Vagina (tissue), 2 donors: ENCODE measurements around the gene MEIOSIN. TPM values are rescaled to one million over a fixed set of nuclear protein-coding genes. Genes with fewer than 3 reads are reported as not detected.
"Not testable (repeated sequence)": the region's sequence is repeated elsewhere in the genome, so short reads cannot be mapped to it uniquely, and the experiment has no call there.

ENCODE experiments used
- DNase-seq, 2 donors: peaks; one replicate each; pipeline ENCODE4 v3.0.0-alpha.2; 2017; ENCODE audit errors: extremely low spot score in 2 of 2
- H3K27ac ChIP-seq: fragments of 200-600 bp; sonication (generic); one replicate; pipeline ENCODE4 v1.5.1; 2019
- H3K27me3 ChIP-seq: fragments of 200-600 bp; sonication (generic); one replicate; pipeline ENCODE4 v1.5.1; 2019
- H3K36me3 ChIP-seq, 2 donors: fragments of 200-600 bp; sonication (generic); one replicate each; pipeline ENCODE4 v1.5.1; 2017 to 2019
- H3K4me1 ChIP-seq: fragments of 200-600 bp; sonication (generic); one replicate; pipeline ENCODE4 v1.5.1; 2019
- H3K4me3 ChIP-seq, 2 donors: fragments of 200-600 bp; sonication (generic); 1 replicate in 1 of 2; 2 replicates in 1 of 2; pipeline ENCODE4 v1.5.1; 2016 to 2019
- H3K9me3 ChIP-seq: fragments of 200-600 bp; sonication (generic); one replicate; pipeline ENCODE4 v1.5.1; 2019
- CTCF ChIP-seq, 3 experiments: fragments of 450-650 bp in 2 of 3; fragments of 200-600 bp in 1 of 3; sonication (generic) in 1 of 3; IDR thresholded peaks; one replicate each; pipeline ENCODE4 v1.5.1; 2017 to 2019; ENCODE audit warnings: antibody characterized with exemption in 3 of 3, mild to moderate bottlenecking in 2 of 3, moderate library complexity in 2 of 3
- POLR2A ChIP-seq, 2 donors: fragments of 450-650 bp; IDR thresholded peaks; one replicate each; pipeline ENCODE4 v1.6.1; 2017; ENCODE audit warnings: antibody characterized with exemption in 2 of 2, mild to moderate bottlenecking in 2 of 2, moderate library complexity in 2 of 2
- POLR2AphosphoS5 ChIP-seq, 2 donors: sonication (generic); formaldehyde crosslinking; IDR thresholded peaks; one replicate each; pipeline ENCODE4 v1.9.0; 2017; ENCODE audit warnings: antibody characterized with exemption in 2 of 2, mild to moderate bottlenecking in 2 of 2, low read depth in 1 of 2; ENCODE audit not compliant: insufficient read depth in 1 of 2
- intact Hi-C: fragments of 100-400 bp; cut with DNase I; formaldehyde crosslinking; loops from one replicate; pipeline ENCODE4 v1.15.1; 2023
- total RNA-seq: library from RNA; depleted of rRNA; stranded (reverse); fragments of >200 nt; gene quantifications from one replicate; pipeline ENCODE4 v1.2.3, GENCODE V29; 2016

MEIOSIN gene
- total RNA-seq, 1 donor from 2014 or later: not detected

GRCh38 chr19:45798995-45799517 lies 65.8 kb downstream of the MEIOSIN start:
- no peak overlapping the region for H3K4me3 ChIP-seq
- no peaks in the 10 kb centered on the region for H3K27me3 ChIP-seq
- H3K9me3 ChIP-seq: no peaks in the 10 kb centered on the region
- intact Hi-C loops: no loop called here
- TF ChIP-seq CTCF (IDR thresholded peaks at IDR 0.05) (peak; percentile 82 to 98 (median 92)), POLR2AphosphoS5 (IDR thresholded peaks at IDR 0.05; ENCODE audit: insufficient read depth in 1 of 2, low read depth in 1 of 2) (peak; percentile 58 to 75), POLR2A (IDR thresholded peaks at IDR 0.05) (no peak)
- peaks cover 19% of the 10 kb centered on the region for H3K4me1 ChIP-seq
- H3K27ac ChIP-seq: peak overlapping the region; percentile 53
- no peaks in the 10 kb centered on the region for H3K36me3 ChIP-seq
- no peak for DNase-seq

- Histone ChIP-seq H3K27ac (peak overlapping the region; percentile 53), H3K4me1 (peaks cover 19% of the 10 kb centered on the region)
- intact Hi-C loops, H3K9me3 ChIP-seq, DNase-seq, H3K36me3 ChIP-seq, H3K4me3 ChIP-seq, H3K27me3 ChIP-seq: not testable (repeated sequence)
Observed at GRCh38 chr19:45799541-45799940, 66.3 kb downstream of the MEIOSIN start.

- Histone ChIP-seq H3K4me1 (peaks cover 19% of the 10 kb centered on the region), H3K36me3 (no peaks in the 10 kb centered on the region), H3K27me3 (no peaks in the 10 kb centered on the region), H3K27ac (no peak overlapping the region), H3K4me3 (no peak overlapping the region), H3K9me3 (no peaks in the 10 kb centered on the region)
- DNase-seq: no peak
- TF ChIP-seq POLR2AphosphoS5 (IDR thresholded peaks at IDR 0.05; ENCODE audit: insufficient read depth in 1 of 2, low read depth in 1 of 2) (no peak), CTCF (IDR thresholded peaks at IDR 0.05) (no peak), POLR2A (IDR thresholded peaks at IDR 0.05) (no peak)
- intact Hi-C loops: no loop called here
Observed at GRCh38 chr19:45800070-45800553, 66.9 kb downstream of the MEIOSIN start.

GRCh38 chr19:45801603-45802175 lies 68.5 kb downstream of the MEIOSIN start:
- no peak for DNase-seq
- Histone ChIP-seq H3K9me3 (no peaks in the 10 kb centered on the region), H3K27me3 (no peaks in the 10 kb centered on the region), H3K4me3 (no peak overlapping the region), H3K27ac (no peak overlapping the region), H3K36me3 (no peaks in the 10 kb centered on the region), H3K4me1 (peaks cover 19% of the 10 kb centered on the region)
- no peak for TF ChIP-seq CTCF (IDR thresholded peaks at IDR 0.05)
- no peak for TF ChIP-seq POLR2A (IDR thresholded peaks at IDR 0.05)
- TF ChIP-seq POLR2AphosphoS5 (IDR thresholded peaks at IDR 0.05; ENCODE audit: insufficient read depth in 1 of 2, low read depth in 1 of 2): no peak
- intact Hi-C loops: no loop called here

GRCh38 chr19:45804140-45804958 lies 71.1 kb downstream of the MEIOSIN start:
- no peaks in the 10 kb centered on the region for H3K36me3 ChIP-seq
- intact Hi-C loops: no loop called here
- no peaks in the 10 kb centered on the region for H3K27me3 ChIP-seq
- H3K4me1 ChIP-seq: peaks cover 11% of the 10 kb centered on the region
- no peak for DNase-seq
- TF ChIP-seq POLR2A (IDR thresholded peaks at IDR 0.05): no peak
- no peak for TF ChIP-seq CTCF (IDR thresholded peaks at IDR 0.05)
- TF ChIP-seq POLR2AphosphoS5 (IDR thresholded peaks at IDR 0.05; ENCODE audit: insufficient read depth in 1 of 2, low read depth in 1 of 2): no peak
- H3K27ac ChIP-seq: no peak overlapping the region
- no peak overlapping the region for H3K4me3 ChIP-seq
- H3K9me3 ChIP-seq: no peaks in the 10 kb centered on the region
